Kidney (tissue), 14 donors: Measurements from ENCODE around the gene PAX5. TPM values are rescaled to one million over a fixed set of nuclear protein-coding genes. Genes with fewer than 3 reads are reported as not detected.

ENCODE experiments used
- DNase-seq, 5 donors: peaks; one replicate each; pipeline ENCODE4 v3.0.0-alpha.2; 2013 to 2020
- FAIRE-seq: peaks from 2 replicates; lab custom pipeline; 2012; peaks lifted over from hg19 to GRCh38; lab: Jason Lieb, UNC
- H3K27ac ChIP-seq, 2 donors: one replicate each; pipeline ENCODE4 v1.7.0; 2013; ENCODE audit warnings: low read depth in 2 of 2, low read length in 2 of 2, inconsistent platforms in 1 of 2
- H3K27me3 ChIP-seq: one replicate; pipeline ENCODE4 v1.7.1; 2013; ENCODE audit warnings: low read length, inconsistent platforms; ENCODE audit not compliant: control insufficient read depth, insufficient read depth
- H3K36me3 ChIP-seq, 3 donors: one replicate each; pipeline versions ENCODE4 v1.7.0 to v1.7.1; 2013; ENCODE audit warnings: low read length in 3 of 3, control low read depth in 1 of 3, inconsistent platforms in 1 of 3; ENCODE audit not compliant: insufficient read depth in 3 of 3, control insufficient read depth in 2 of 3
- H3K4me1 ChIP-seq, 3 donors: one replicate each; pipeline versions ENCODE4 v1.7.0 to v1.7.1; 2013; ENCODE audit warnings: low read length in 3 of 3, inconsistent platforms in 1 of 3, low read depth in 1 of 3; ENCODE audit not compliant: control insufficient read depth in 2 of 3, insufficient read depth in 2 of 3
- H3K4me3 ChIP-seq, 3 donors: one replicate each; pipeline versions ENCODE4 v1.7.0 to v1.8.1; 2013; ENCODE audit warnings: low read length in 3 of 3, control low read depth in 1 of 3, inconsistent platforms in 1 of 3
- H3K9ac ChIP-seq, 3 donors: one replicate each; pipeline versions ENCODE4 v1.7.0 to v1.7.1; 2013; ENCODE audit warnings: low read length in 3 of 3, control low read depth in 1 of 3, inconsistent platforms in 1 of 3
- H3K9me3 ChIP-seq, 3 donors: one replicate each; pipeline versions ENCODE4 v1.7.0 to v1.7.1; 2013; ENCODE audit warnings: low read length in 3 of 3, control low read depth in 1 of 3, inconsistent platforms in 1 of 3; ENCODE audit not compliant: control insufficient read depth in 2 of 3, insufficient read depth in 1 of 3
- intact Hi-C: fragments of 100-400 bp; cut with DNase I; formaldehyde crosslinking; loops from one replicate; pipeline ENCODE4 v1.11.1; 2022
- polyA plus RNA-seq: library from polyadenylated mRNA; stranded (reverse); fragments of 350-450 nt; fragmentation: Illumina TruSeq; extraction: RNeasy Lipid Tissue Mini Kit (QIAGEN cat#74804); gene quantifications from one replicate; pipeline ENCODE4 v1.2.3, GENCODE V29; 2014; ENCODE audit warnings: low read depth, low replicate concordance; ENCODE audit not compliant: insufficient read depth
- total RNA-seq: library from RNA; stranded (reverse); fragmentation: NEBNext Ultra II Directional; extraction: Animal tissue kit (Norgen Biotek cat#: 25700); gene quantifications from one replicate; pipeline ENCODE4 v1.2.1, GENCODE V29; 2021
- TF ChIP-seq, protein P1 (sequence below): IDR thresholded peaks from 3 replicates; pipeline ENCODE4 v1.5.1; 2012; ENCODE audit warnings: mild to moderate bottlenecking, moderate library complexity, borderline replicate concordance; ENCODE audit not compliant: insufficient read depth; ENCODE audit errors: extremely low read depth
- donor health status: control.
- donor health status: control.
- donor health status: control.
- donor health status: control.
- donor health status: control.
- donor health status: DM: yes; HTN: yes; CAD: no.
- donor health status: Normal renal cell carcinoma (clear cell type).

The PAX5 gene
- total and polyA plus RNA-seq, 2 donors from 2014 or later: 2.7 TPM; not detected in 1

DNA sequence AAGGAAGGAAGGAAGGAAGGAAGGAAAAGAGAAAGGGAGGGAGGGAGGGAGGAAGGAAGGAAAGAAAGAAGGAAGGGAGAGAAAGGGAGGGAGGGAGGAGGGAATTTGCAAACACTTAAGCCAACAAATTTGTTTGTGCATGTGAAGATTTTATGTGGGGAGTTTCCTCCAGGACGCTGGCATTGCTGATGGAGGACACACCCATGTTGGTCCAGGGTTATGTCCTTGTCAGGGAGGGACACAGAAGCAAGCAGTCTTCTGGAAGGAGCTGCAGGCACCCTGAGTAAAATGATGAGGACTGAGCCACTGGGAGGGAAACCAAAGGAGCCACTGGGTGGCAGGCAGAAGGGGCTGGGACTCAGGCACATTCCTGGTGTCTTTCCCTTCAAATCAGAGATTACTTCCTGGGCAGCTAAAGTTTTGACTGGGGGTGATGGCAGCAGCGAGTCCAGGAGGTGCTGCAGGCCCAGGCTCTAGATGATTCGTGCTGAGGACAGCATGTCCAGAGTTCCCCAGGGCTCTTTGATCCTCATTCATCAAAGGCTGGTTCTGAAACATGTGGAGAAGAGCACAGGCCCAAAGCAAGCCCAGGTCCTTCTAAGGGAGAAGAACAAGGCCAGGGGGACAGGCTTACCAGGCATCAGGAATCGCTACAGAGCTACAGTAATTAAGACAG lies 109.2 kb downstream of the PAX5 start:
- Histone ChIP-seq H3K27ac (no peak overlapping the region), H3K36me3 (no peaks in the 10 kb centered on the region), H3K9ac (no peak overlapping the region), H3K4me1 (no peaks in the 10 kb centered on the region), H3K9me3 (no peaks in the 10 kb centered on the region), H3K27me3 (no peaks in the 10 kb centered on the region), H3K4me3 (no peak overlapping the region)
- FAIRE-seq: no peak
- TF ChIP-seq, protein P1, sequence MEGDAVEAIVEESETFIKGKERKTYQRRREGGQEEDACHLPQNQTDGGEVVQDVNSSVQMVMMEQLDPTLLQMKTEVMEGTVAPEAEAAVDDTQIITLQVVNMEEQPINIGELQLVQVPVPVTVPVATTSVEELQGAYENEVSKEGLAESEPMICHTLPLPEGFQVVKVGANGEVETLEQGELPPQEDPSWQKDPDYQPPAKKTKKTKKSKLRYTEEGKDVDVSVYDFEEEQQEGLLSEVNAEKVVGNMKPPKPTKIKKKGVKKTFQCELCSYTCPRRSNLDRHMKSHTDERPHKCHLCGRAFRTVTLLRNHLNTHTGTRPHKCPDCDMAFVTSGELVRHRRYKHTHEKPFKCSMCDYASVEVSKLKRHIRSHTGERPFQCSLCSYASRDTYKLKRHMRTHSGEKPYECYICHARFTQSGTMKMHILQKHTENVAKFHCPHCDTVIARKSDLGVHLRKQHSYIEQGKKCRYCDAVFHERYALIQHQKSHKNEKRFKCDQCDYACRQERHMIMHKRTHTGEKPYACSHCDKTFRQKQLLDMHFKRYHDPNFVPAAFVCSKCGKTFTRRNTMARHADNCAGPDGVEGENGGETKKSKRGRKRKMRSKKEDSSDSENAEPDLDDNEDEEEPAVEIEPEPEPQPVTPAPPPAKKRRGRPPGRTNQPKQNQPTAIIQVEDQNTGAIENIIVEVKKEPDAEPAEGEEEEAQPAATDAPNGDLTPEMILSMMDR: no peak
- intact Hi-C loops: no loop called here
- DNase-seq: no peak

DNA sequence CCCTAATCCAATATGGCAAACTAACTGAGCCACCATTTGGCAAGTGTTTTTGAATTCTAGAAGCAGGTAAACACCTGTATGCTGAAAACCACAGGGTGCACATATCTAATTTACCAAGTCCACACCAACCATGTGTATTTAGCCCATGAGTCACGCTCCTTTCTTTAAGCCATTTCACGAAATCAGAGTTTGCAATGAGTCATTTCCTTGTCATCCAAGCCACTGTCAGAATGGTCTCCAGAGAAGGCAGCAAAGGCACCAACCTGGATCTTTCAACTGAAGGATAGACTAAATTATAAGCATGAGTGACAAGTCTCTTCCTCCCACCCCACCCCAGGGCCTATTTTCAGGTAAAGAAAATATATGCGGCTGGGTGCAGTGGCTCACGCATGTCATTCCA lies 110.0 kb downstream of the PAX5 start:
- Histone ChIP-seq H3K4me1 (no peaks in the 10 kb centered on the region), H3K27ac (no peak overlapping the region), H3K36me3 (no peaks in the 10 kb centered on the region), H3K27me3 (no peaks in the 10 kb centered on the region), H3K4me3 (no peak overlapping the region), H3K9me3 (peaks cover 0 to 2% (median 0%) of the 10 kb centered on the region in 3 donors), H3K9ac (no peak overlapping the region)
- no peak for FAIRE-seq
- no peak for DNase-seq
- TF ChIP-seq, protein P1: no peak
- intact Hi-C loops: no loop called here

DNA sequence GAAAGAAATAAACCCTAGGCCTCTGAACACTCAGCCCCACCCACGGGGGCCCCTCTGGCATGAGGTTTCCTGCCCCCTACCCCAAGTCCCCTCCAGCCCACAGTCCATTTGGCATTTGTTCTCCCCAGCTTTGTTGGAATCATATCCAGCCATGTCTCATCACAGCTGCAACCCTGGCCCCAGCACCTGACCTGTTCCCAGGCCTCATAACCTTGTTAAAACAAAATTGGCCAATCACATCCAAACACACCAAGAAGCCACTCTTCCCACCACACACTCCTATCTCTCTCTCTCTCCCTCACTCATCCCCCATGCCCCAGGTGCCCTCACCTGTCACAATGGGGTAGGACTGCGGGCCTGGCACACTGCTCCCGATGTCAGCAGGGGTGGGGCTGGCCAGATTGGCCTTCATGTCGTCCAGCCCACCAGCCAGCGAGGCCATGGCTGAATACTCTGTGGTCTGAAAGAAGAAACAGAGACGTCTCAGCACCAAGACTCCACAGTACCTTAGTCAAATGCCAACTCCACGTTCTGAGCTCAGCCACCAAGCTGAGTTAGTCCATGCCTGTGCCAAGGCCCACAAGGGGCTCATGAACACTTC lies 110.9 kb downstream of the PAX5 start:
- FAIRE-seq: no peak
- H3K36me3 ChIP-seq: no peaks in the 10 kb centered on the region

More for the DNA sequence above, 110.9 kb downstream of the PAX5 start:
- Histone ChIP-seq H3K4me3 (no peak overlapping the region), H3K27ac (no peak overlapping the region), H3K4me1 (no peaks in the 10 kb centered on the region), H3K9me3 (peaks cover 0 to 5% (median 0%) of the 10 kb centered on the region in 3 donors), H3K9ac (no peak overlapping the region), H3K27me3 (no peaks in the 10 kb centered on the region)
- intact Hi-C loops: no loop called here
- TF ChIP-seq, protein P1: no peak
- no peak for DNase-seq
